ENCODE data around the gene PPM1E.

- no peak for TF ChIP-seq EZH2 (IDR thresholded peaks at IDR 0.05)
- no peak for TF ChIP-seq POLR2AphosphoS5 (IDR thresholded peaks at IDR 0.05; ENCODE audit: borderline replicate concordance, low read depth, low read length)
- TF ChIP-seq FOXP2 (optimal IDR thresholded peaks at IDR 0.05; ENCODE audit: control extremely low read depth, extremely low read length, insufficient read depth) = no peak
These were observed 82.0 kb downstream of the PPM1E start for GRCh38 chr17:58837699-58838098.
